ENCODE measurements around the gene SCARF1.
A peak's percentile ranks its signal among the peaks of the same experiment; 100 is the strongest.

SCARF1 gene

DNA sequence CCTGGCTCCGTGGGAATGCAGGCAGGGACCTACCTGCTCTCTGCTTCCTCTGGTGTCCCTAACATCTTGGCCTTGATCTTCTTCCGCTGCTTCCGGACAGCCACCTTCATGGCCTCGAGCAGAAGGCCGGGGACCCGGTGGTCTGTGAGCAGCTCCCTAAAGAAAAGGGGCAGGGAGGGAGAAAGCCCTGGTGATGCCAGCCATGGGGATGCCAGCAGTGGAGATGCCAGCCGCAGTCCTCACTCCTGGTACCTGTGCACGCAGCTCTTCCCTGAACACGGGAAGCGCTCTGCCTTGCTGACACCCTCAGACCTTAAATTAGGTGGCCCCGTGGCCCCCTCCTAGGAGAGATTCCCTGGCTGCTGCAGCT is 2.3 kb upstream of the SCARF1 start:
- DNase-seq = no peak

DNA sequence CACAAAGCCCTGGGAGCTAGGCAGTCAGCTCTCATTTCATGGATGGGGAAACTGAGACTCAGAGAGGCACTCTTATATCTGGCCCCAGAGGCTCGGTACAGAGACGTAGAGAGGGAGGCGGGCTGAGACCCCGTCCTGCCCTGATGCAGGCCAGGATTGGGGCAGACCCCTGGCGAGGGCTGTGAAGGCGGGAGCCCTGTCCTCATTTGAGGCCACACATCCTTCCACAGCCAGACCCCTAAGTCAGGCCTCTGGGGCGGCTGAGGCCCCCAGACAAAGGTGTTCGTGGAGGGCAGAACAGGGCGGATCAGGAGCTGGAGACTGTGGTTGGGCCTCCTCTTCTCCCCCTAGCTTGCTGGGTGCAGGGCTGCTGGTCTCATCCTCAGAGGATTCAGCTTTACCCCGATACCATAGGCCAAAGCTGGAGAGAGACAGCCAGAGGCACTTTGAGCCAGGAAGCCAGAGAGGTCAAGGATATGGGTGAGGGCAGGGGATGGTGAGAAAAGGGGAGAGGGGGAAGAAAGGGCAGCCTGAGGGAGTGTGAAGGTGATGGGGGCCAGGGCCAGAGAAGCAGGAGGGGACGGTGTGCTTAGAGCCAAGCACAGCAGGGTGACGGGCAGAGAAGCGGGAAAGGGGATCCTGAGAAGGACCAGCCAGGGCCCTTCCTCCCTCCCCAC is 805 bp upstream of the SCARF1 start:
- DNase-seq = no peak

DNA sequence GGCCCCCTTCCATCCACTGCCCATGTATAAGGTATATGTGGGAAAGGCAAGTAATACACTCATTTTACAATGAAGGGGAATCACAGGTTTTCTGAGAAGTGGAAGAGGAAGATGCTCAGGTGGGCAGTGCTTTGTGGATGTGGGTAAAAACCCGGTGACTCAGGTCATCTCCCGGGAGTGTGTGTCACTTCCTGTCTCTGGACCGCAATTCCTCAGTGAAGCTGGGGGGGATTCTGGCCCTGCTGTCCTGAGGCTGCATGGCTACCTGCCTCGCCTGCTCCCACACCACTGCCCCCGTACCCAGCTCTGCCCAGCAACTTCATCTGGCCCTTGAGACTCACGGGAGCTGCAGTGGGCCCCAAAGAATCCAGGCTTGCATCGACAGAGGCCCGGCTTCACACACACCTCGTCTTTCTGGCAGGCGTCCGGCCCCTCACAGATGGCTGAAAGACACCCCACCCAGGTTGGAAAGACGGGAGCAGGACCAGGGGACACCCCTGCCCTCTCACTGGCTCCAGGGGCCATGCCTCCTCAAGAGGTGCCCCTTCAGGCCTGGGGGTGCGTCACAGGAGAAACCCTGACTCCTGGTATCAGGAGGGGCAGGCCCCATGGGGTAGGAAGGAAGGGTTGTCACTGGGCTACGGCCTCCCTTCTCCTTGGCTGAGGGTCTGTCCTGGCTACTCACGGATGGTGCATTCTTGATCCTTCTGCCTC is 882 bp downstream of the SCARF1 start:
- DNase-seq = peak; percentile 27

DNA sequence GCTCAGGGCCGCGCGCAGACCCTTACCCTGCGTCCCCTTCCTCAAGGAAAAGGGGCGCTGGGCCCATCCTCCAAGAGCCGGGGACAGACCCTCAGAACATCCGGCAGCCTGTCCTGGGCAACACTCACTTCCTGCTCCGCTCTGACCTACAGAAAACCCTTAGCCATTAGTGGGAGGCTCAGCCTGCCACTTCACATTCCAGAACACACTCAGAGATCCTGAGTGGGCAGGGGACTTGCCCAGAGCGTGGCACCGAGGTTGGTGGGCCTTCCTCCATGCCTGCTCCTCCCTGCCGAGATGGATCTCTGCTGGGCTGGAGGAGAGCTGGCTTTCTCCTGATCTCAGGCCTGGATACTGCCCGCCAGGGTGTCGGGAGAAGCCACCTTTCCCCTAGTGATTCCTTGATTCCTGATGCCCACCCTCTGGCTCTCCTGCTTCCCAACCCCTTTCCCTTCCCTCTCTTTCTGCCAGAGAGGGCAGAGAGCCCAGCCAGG is 1.5 kb downstream of the SCARF1 start:
- no peak for DNase-seq

DNA sequence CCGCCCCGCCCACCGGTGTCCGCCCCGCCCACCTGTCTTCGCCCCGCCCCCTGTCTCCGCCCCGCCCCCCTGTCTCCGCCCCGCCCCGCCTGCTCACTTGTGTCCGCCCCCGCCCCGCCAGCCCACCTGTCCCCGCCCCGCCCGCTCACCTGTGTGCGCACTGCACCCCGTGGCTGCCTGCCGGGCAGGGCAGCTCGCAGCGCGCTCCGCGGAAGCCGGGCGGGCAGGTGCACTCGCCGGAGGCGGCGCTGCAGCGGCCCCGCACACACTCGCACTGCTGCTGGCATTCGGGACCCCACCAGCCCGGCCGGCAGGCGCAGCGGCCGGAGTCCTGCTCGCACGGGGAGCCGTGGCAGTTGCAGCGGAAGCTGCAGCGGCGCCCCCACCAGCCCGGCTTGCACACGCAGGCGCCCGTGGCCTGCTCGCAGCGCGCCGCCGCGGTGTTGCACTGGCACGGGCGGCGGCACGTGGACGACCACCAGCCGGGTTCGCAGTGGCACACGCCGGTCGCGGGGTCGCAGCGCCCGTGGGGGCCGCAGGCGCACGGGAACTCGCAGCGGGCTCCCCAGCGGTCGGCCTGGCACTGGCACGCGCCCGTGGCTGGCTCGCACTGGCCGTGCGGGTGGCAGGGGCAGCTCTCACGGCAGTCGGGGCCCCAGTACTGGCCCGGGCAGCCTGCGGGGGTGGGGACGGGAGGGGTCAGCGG is 2.1 kb downstream of the SCARF1 start:
- DNase-seq = peak; percentile 58

DNA sequence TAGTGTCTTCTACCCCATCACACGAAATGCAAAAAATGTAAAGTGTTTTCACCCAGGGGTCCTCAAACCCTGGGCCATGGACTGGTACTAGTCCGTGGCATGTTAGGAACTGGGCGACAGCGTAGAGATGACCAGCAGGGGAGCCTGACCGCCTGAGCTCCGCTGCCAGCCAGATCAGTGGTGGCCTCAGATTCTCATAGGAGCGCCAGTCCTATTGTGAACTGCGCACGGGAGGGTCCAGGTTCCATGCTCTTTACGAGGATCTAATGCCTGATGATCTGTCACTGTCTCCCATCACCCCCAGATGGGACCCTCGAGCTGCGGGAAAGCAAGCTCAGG is 4.5 kb downstream of the SCARF1 start:
- DNase-seq = no peak

DNA sequence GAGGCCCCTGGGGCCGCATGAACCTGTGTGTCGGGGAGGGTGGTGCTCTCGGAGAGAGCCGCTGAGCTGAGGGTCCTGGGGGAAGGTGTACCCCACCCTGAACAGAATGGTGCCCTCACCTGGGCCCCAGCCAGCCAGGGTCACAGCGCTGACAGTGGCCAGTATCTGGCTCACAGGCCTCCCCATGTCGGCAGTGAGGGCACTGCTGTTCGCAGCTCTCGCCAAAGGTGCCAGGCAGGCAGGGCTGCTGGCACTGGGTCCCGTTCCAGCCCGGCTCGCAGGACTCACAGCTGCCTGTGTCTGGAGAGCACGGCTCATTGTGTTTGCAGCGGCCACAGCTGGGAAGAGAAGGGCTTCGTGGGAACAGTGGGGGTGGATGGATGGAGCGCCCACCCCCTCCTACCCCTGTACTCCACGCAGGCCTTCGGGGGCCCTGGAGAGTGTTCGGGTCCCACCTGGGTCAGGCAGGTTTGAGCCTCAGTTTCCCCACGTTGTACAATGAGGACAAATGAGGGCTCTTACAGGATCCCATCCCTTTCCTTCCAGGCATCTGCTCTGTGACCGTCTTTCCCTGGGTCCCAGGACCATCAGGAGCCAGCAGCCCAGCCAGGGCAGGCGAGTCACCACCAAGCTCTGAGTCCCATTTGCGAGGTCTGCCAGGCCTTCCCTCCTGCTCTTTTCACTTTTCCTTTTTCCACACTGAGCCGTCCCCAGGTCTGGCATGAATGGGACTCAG is 5.0 kb downstream of the SCARF1 start:
- DNase-seq = no peak

DNA sequence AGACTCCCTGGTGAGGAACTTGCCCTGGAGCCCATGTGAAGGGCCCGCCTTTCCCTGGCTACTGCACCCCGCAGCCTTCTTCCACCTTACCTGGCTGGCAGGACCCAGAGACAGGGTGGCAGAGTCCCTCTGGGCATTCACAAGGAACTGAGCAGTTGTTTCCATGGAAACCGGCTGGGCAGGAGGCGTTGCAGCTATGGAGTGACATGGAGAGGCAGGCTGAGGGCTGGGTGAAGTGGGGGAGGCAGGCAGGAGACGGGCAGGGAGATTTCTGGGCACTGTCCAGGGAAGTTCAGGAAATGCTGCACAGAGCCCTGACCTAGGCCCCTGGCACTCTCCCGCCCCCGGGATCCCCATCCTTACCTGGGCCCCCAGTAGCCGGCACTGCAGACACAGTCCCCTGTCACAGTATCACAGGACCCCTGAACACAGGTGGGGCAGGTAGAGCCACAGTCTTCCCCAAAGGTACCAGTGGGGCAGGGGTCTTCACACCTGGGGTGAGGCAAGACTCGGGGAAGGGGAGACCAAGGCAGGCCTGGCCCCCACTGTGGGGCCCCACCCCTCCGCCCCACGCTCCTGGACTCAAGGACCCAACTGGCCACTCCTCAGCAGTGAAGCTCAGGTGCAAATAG is 5.9 kb downstream of the SCARF1 start:
- no peak for DNase-seq

DNA sequence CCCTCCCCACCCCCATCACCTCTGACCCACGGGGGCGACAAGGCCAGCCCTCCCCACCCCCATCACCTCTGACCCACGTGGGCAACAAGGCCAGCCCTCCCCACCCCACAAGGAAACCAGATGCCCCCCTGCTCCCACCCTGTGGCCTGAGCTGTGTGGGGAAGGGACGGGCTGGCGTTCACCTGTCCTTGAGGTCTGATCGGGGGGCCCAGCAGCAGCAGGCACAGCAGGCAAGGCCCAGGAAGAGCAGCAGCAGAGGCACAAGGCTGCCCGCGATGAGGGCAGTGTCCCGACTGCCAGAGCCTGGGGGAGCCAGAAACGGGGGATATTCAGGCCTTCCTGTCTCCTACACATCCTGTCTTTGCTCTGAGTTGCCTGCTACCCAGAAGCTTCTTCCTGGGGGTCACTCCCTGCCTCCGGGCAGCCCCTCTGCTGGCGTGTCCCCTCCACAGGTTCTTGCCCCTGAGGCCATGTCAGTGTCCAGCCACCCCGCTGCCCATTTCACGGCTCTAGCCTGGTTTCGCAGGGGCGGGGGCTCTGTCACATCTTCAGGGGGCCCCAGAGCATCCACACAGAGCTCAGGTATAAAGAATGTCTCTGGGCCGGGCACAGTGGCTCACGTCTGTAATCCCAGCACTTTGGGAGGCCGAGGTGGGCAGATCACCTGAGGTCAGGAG is 6.8 kb downstream of the SCARF1 start:
- DNase-seq = no peak

DNA sequence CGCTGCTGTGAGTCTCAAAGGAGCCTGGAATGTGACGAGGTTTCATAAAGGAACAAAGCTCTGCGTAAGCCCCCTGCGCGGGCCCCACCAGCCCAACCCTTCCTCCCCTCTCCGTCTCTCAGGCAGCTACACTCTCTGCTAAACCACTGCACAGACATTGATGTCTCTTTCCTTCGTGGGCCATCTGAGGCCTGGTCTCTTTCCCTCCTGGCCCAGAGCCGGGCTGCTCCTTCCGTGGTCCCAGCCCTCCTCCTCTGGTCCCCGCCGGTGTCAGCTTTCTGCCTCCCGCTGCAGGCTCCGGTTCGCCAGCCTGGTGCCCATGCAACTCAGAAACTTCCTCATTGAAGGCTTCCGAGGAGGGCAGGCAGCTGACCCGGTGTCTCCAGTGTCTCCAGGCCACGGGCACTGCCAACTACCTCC is 7.4 kb downstream of the SCARF1 start:
- no peak for DNase-seq

DNA sequence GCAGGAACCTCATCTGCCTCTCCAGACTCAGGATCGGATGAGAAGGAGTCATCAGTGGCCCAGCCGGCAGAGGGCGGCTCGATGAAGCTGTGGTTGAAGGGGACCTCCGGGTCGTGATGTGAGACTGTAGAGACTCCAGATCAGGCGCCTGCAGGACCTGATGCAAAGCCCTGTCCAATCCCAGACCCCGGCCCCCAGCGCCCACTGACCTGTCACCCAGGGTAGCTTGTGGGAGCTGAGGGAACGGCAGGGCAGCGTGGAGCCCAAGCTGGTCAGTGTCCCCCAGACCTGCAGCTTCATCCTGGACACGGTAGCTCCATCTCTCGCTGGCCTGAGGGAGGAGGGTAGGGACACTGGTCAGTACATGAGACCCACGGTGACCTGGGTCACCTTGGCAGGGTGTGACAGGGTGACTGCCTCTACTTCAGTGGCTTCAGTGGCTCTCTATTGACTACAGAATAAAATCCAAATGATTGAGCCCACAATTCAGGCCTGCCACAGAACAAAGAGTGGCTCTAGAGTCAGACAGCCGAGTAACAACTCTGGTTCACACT is 8.7 kb downstream of the SCARF1 start:
- no peak for DNase-seq

DNA sequence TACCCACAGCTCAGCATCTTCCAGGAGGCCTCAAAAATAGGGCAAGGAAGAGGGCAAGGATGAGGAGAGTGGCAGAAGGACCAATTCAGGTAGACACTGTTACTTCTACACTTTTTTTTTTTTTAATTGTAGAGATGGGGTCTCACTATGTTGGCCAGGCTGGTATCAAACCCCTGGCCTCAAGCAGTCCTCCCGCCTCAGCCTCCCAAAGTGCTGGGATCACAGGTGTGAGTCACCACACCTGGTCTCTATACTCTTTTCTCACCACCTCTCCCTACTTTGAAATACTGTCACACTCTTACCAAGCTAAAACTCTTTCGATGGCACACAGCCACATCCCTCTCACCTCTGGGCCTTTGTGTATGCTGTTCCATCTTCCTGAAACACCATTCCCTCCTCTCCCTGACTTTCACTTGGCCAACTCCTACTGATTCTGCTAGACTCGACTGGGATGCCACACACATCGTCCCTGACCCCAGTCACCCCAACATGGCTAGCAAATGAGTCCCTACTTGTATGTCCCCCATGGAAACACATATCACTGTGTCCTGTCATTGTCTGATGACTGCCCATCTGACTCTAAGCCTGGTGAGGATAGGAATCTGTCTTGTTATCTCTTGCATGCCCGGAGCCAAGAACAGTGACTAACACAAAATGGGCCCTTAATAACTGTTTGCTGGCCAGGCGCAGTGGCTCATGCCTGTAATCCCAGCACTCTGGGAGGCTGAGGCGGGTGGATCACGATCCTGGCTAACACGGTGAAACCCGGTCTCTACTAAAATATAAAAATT is 9.7 kb downstream of the SCARF1 start:
- no peak for DNase-seq

DNA sequence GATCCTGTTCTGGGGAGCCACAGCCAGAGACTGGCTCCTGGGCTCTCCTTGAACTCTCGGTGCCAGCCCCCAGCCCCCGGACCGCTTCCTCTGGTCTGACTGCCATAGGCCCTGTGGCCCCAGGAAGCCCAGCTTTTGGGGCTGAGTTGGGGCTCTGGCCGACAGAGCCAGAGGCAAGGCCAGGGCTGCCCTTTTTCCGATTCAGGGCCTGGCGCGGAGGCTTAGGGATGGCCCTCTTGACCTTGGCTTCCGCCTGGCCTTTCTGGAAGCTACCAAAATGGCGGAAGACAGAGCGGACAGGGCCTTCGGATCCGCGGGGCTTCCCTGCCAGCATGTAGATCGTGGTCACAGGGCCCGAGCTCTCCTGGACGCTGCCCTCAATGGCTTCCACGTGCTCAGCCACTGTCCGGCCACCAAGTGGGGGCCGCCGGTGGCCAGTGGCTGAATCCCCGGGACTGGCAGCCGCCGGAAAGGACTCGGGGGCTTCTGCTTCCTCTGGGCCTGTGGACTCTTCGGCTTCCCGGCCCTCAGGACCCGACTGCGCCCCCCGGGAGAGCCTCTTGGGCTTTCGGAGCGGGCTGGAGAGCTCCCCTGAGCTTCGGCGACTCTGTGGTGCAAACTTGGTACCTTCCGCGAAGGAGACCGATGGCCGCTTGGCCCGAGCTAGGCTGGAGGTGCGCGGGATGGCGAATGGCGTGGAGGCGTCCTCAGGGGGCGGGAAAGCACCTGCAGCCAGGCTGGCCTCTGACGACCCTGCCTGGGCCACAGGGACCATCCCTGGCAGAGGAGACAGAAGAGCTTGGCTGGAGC is 10.5 kb downstream of the SCARF1 start:
- DNase-seq = no peak

DNA sequence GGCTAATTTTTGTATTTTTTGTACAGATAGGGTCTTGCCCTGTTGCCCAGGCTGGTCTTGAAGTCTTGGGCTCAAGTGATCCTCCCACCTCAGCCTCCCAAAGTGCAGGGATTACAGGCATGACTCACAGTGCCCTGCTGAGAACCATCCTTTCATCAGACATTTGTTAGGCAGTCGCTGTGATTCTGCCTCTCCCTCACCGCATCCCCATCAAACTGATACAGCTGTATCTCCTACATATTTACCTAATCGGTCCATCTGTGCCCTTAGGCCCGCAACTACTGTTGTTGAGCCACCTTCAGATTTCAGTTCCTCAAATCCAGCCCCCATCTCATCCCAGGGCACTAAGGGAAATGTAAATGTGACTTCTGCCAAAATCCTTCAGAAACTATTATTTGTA is 14.9 kb downstream of the SCARF1 start:
- DNase-seq = no peak

DNA sequence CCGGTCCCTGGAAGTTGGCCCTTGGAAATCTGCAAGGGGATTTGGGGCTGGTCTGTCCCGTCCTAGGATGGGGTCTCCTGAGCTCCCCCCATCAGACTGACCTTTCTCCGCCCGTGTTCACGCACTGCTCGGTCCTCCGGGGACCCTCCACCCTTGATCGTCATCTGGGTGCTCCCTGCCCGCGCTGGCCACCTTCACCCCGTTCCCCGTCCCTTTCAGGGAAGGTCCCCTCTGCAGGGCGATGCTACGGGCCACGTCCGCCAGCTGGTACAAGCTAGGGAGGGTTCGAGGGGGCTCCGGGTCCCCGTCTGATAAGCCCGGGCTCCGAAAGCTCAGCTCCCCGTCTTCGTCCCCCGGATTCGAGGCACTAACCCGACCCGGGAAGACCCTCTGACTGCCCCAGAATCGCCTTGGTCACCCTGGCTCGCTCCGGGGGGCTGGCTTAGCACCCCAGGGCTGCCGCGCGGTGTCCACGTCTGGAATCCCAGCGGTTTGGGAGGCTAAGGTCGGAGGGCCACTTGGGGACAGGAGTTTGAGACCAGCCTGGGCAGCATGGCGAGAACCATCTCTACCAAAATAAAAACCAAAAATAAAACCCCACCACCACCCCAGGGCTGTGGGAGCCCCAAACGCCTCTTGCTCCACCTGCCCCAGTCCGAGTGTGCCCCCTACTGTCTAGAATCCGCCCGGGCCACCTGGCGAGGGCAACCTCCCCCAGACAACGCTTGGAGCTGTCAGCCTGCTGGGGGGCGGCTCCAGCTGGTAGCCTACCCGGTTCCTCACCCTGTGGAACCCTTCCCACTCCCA is 15.8 kb downstream of the SCARF1 start:
- peak; percentile 71 for DNase-seq

DNA sequence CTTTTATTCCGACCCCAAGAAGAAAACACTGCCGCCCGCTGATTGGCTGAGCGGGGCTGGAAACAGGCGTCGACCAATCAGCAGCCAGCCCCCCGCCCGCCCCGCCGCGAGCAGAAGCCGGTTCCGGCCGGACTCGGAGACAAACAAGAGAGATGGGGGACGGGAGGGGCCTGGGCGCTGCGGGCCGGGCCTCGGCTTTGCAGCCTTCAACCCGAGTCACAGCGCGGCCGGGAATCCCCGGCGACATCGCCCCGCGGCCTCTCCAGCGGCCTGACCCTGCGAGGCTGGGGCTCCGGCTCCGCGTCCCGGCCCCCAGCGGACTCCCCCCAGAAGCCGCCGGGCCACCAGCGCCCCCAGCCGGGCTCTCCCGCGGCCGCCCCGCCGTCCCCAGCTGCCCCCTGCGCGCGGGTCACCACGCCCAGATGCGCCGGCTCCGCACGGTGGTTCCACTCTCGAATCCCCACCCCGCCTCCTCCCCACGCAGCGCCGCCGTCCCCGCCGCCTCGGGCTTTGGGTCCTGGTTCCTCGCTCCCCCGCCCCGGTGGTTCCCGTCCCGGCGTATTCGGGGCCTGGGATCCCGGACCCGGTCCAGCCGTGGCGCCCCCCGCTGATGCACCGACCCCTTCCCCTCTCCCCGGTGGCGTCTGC is 16.6 kb downstream of the SCARF1 start:
- peak; percentile 89 for DNase-seq

DNA sequence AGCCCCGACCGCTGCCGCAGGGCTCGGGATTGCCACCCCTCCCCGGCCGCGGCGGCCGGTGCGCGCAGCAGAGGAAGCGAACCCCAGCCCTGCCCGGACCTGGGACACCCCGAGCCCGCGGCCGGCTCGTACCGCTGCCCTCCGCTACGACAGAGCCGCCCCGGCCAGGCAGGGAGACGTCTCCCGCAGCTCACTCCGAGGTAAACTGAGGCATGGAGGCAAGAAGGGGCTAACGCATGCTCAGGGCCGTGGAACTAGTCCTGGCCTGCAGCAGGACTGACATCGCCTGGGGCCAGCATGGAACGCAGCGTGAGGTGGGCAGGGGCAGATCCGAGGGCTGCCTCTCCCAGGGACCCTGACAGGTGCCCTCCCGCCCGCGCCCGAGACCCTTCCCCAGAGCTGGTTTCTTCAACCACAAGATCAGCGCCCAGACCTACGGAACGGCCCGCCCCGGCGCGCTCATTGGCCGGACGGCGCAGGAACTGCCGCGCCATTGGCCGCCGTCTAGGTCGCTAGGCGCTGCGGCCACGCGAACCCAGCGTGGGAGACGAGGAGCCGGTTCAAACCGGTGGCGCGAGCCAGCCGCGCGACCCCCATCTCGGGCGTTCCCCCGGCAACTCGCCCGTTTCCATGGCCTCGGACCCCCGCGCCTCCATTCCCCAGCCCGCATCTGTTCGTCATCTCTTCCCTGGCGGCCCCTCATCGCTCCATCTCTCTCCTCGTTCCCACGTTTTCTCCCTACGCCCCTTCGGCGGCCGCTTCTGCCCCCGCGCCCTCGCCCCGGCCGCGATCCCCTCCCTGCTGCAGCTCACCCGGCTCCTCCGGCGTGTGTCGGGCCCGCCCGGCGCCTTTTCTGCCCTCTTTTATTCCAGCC is 17.3 kb downstream of the SCARF1 start, which contains the start of gene SLC43A2:
Gene SLC43A2 (minus strand): TSS at position 853 of the 874 bp plus-strand sequence. CDS start 960 bp downstream, outside the sequence.
- peak; percentile 73 for DNase-seq

Measured in stimulated activated naive CD4-positive, alpha-beta T cell treated with Interleukin-2 at 50 U/mL for 16 hours (primary cell).